CD14-positive monocyte (primary cell): Measurements from ENCODE around the gene ISG15. TPM values are rescaled to one million over a fixed set of nuclear protein-coding genes. Genes with fewer than 3 reads are reported as not detected.

Experiments used
- DNase-seq, 3 donors: peaks; one replicate each; pipeline ENCODE4 v3.0.0-alpha.2; 2011 to 2022
- H2AFZ ChIP-seq: 2 replicates; pipeline ENCODE4 v1.6.0; 2012; ENCODE audit warnings: mild to moderate bottlenecking, low read depth, low read length, inconsistent platforms; ENCODE audit not compliant: insufficient read depth, poor library complexity, severe bottlenecking
- H3K27ac ChIP-seq, 2 donors: 1 replicate in 1 of 2; 2 replicates in 1 of 2; pipeline ENCODE4 v1.5.1; 2012 to 2013; ENCODE audit warnings: low read length in 2 of 2, control low read depth in 1 of 2, inconsistent platforms in 1 of 2, low read depth in 1 of 2, mild to moderate bottlenecking in 1 of 2
- H3K27me3 ChIP-seq, 2 donors: one replicate each; pipeline versions ENCODE4 v1.6.0 to v1.6.1; 2011 to 2013; ENCODE audit warnings: low read length in 2 of 2; ENCODE audit not compliant: control insufficient read depth in 2 of 2, insufficient read depth in 2 of 2
- H3K36me3 ChIP-seq, 2 donors: replicated peaks in 1 of 2; 1 replicate in 1 of 2; 2 replicates in 1 of 2; pipeline versions ENCODE4 v1.5.1 to v1.6.1; 2012 to 2013; ENCODE audit warnings: low read length in 2 of 2, control low read depth in 1 of 2, inconsistent platforms in 1 of 2, mild to moderate bottlenecking in 1 of 2; ENCODE audit not compliant: insufficient read depth in 2 of 2, control insufficient read depth in 1 of 2
- H3K4me1 ChIP-seq, 2 donors: 1 replicate in 1 of 2; 2 replicates in 1 of 2; pipeline versions ENCODE4 v1.5.1 to v1.6.1; 2012 to 2013; ENCODE audit warnings: low read length in 2 of 2, control low read depth in 1 of 2, inconsistent platforms in 1 of 2, mild to moderate bottlenecking in 1 of 2, moderate library complexity in 1 of 2; ENCODE audit not compliant: insufficient read depth in 2 of 2, control insufficient read depth in 1 of 2
- H3K4me2 ChIP-seq: replicated peaks from 2 replicates; pipeline ENCODE3; 2012; ENCODE audit warnings: low read length, moderate library complexity, mild to moderate bottlenecking; ENCODE audit not compliant: poor library complexity, severe bottlenecking; ENCODE audit errors: extremely low read depth
- H3K4me3 ChIP-seq, 3 experiments: fragments of 200-600 bp in 1 of 3; sonication (generic) in 1 of 3; replicated peaks in 1 of 3; 1 replicate in 2 of 3; 2 replicates in 1 of 3; pipeline ENCODE4 v1.5.1; 2011 to 2013; ENCODE audit warnings: low read length in 3 of 3, mild to moderate bottlenecking in 3 of 3, control low read depth in 2 of 3, low read depth in 2 of 3, inconsistent platforms in 1 of 3, moderate library complexity in 1 of 3
- H3K79me2 ChIP-seq: 2 replicates; pipeline ENCODE4 v1.6.0; 2012; ENCODE audit warnings: mild to moderate bottlenecking, control low read depth, inconsistent platforms, low read length, moderate library complexity; ENCODE audit not compliant: insufficient read depth
- H3K9ac ChIP-seq: 2 replicates; pipeline ENCODE4 v1.6.0; 2017; ENCODE audit warnings: low read length, mild to moderate bottlenecking; ENCODE audit not compliant: insufficient read depth, poor library complexity, severe bottlenecking
- H3K9me3 ChIP-seq, 2 donors: replicated peaks in 1 of 2; 1 replicate in 1 of 2; 2 replicates in 1 of 2; pipeline versions ENCODE4 v1.5.1 to v1.6.1; 2012 to 2013; ENCODE audit warnings: low read length in 2 of 2, control low read depth in 1 of 2; ENCODE audit not compliant: control insufficient read depth in 1 of 2, insufficient read depth in 1 of 2
- H4K20me1 ChIP-seq: 2 replicates; pipeline ENCODE4 v1.6.0; 2012; ENCODE audit warnings: mild to moderate bottlenecking, low read length, control low read depth, moderate library complexity; ENCODE audit not compliant: insufficient read depth
- H3K27ac Mint-ChIP-seq, 7 donors: one replicate each; pipeline ENCODE4 v1.8.0; 2020; ENCODE audit warnings: mild to moderate bottlenecking in 7 of 7, mixed read lengths in 7 of 7, moderate library complexity in 6 of 7, inconsistent platforms in 2 of 7
- H3K27me3 Mint-ChIP-seq, 3 donors: one replicate each; pipeline ENCODE4 v1.8.0; 2021 to 2022; ENCODE audit warnings: low read depth in 3 of 3, mild to moderate bottlenecking in 3 of 3, mixed read lengths in 3 of 3, moderate library complexity in 3 of 3, inconsistent platforms in 1 of 3
- H3K36me3 Mint-ChIP-seq, 2 donors: one replicate each; pipeline ENCODE4 v1.8.0; 2020; ENCODE audit warnings: mixed read lengths in 2 of 2, inconsistent platforms in 1 of 2, mild to moderate bottlenecking in 1 of 2
- H3K4me1 Mint-ChIP-seq: one replicate; pipeline ENCODE4 v1.8.0; 2020; ENCODE audit warnings: mild to moderate bottlenecking, mixed read lengths
- H3K4me3 Mint-ChIP-seq, 2 donors: one replicate each; pipeline ENCODE4 v1.8.0; 2020; ENCODE audit warnings: mild to moderate bottlenecking in 2 of 2, mixed read lengths in 2 of 2, moderate library complexity in 1 of 2
- H3K9me3 Mint-ChIP-seq, 7 donors: one replicate each; pipeline ENCODE4 v1.8.0; 2020 to 2022; ENCODE audit warnings: mixed read lengths in 7 of 7, mild to moderate bottlenecking in 6 of 7, moderate library complexity in 6 of 7, inconsistent platforms in 2 of 7
- CTCF ChIP-seq: fragments of 200-600 bp; IDR thresholded peaks from one replicate; pipeline ENCODE4 v1.8.0; 2022; ENCODE audit warnings: antibody characterized with exemption, mild to moderate bottlenecking
- WGBS: methylation state at CpG from one replicate; pipeline ENCODE4 v1.1.5; 2013; ENCODE audit warnings: missing lambda C conversion rate; ENCODE audit not compliant: insufficient coverage; 5-methylcytosine and 5-hydroxymethylcytosine counted together
- intact Hi-C, 2 donors: fragments of 100-400 bp; cut with micrococcal nuclease; formaldehyde crosslinking; loops; one replicate each; pipeline versions ENCODE4 v1.15.0 to v1.15.1; 2023
- polyA plus RNA-seq, 3 donors: library from polyadenylated mRNA; depleted of rRNA in 1 of 3; unstranded in 2 of 3; stranded (reverse) in 1 of 3; fragments of 300-500 nt in 2 of 3; fragments of >200 nt in 1 of 3; fragmentation: Illumina TruSeq in 2 of 3; gene quantifications; 1 replicate in 2 of 3; 2 replicates in 1 of 3; pipeline ENCODE4 v1.2.3, GENCODE V29; 2012 to 2021

The ISG15 gene
- polyA plus RNA-seq, 3 donors = 128 to 241 (median 145) TPM

GRCh38 chr1:1013922-1014648 lies 788 bp downstream of the ISG15 start:
- Mint-ChIP-seq H3K27ac (peak overlapping the region in 6 of 7 donors; percentile 91 to 97 (median 95)), H3K9me3 (peaks cover 0 to 6% (median 2%) of the 10 kb centered on the region in 7 donors), H3K36me3 (no peaks in the 10 kb centered on the region), H3K27me3 (peaks cover 7 to 18% (median 13%) of the 10 kb centered on the region in 3 donors), H3K4me1 (peaks cover 20% of the 10 kb centered on the region), H3K4me3 (peak overlapping the region; percentile 91 to 96)
- Histone ChIP-seq H2AFZ (peak overlapping the region; percentile 92), H3K27ac (peak overlapping the region; percentile 66 to 94), H3K9ac (peak overlapping the region; percentile 75), H3K79me2 (no peaks in the 10 kb centered on the region), H3K4me1 (peaks cover 19 to 31% of the 10 kb centered on the region in 2 donors), H4K20me1 (no peaks in the 10 kb centered on the region), H3K9me3 (no peaks in the 10 kb centered on the region), H3K36me3 (no peaks in the 10 kb centered on the region), H3K4me3 (peak overlapping the region; percentile 60 to 98 (median 93)), H3K27me3 (no peaks in the 10 kb centered on the region), H3K4me2 (peak overlapping the region; percentile 83)
- DNase-seq = no peak
- TF ChIP-seq CTCF = no peak
- intact Hi-C loops = loop anchor here in 1 of 2 donors (10.0 kb wide), 1 partner anchor 361 kb away; the partner anchor contains the start of gene AURKAIP1
- 81% methylated on average over 37 of the region's 41 CpGs for WGBS

- peak overlapping the region in 1 of 7 donors; percentile 96 for H3K27ac Mint-ChIP-seq
- Histone ChIP-seq H3K79me2 (no peaks in the 10 kb centered on the region), H3K27me3 (no peaks in the 10 kb centered on the region), H3K9me3 (no peaks in the 10 kb centered on the region), H3K4me1 (peaks cover 20 to 33% of the 10 kb centered on the region in 2 donors), H3K27ac (no peak overlapping the region), H3K9ac (no peak overlapping the region), H4K20me1 (no peaks in the 10 kb centered on the region), H2AFZ (no peak overlapping the region), H3K36me3 (no peaks in the 10 kb centered on the region), H3K4me2 (peak overlapping the region; percentile 83), H3K4me3 (peak overlapping the region in 1 of 3 experiments; percentile 98)
- no peak for TF ChIP-seq CTCF
- intact Hi-C loops = loop anchor here in 1 of 2 donors (10.0 kb wide), 1 partner anchor 360 kb away; the partner anchor contains the start of gene AURKAIP1
- H3K27me3 Mint-ChIP-seq = peaks cover 6 to 13% (median 12%) of the 10 kb centered on the region in 3 donors
- no peaks in the 10 kb centered on the region for H3K36me3 Mint-ChIP-seq
- H3K9me3 Mint-ChIP-seq = peaks cover 0 to 5% (median 2%) of the 10 kb centered on the region in 7 donors
- no peak for DNase-seq
- WGBS = 85% methylated on average over 17 of the region's 20 CpGs
- peak overlapping the region in 1 of 2 donors; percentile 96 for H3K4me3 Mint-ChIP-seq
- peaks cover 16% of the 10 kb centered on the region for H3K4me1 Mint-ChIP-seq
Observed at GRCh38 chr1:1014799-1015681, 1.7 kb downstream of the ISG15 start.
